ENCODE measurements around the gene B4GALT7.

B4GALT7 gene

DNA sequence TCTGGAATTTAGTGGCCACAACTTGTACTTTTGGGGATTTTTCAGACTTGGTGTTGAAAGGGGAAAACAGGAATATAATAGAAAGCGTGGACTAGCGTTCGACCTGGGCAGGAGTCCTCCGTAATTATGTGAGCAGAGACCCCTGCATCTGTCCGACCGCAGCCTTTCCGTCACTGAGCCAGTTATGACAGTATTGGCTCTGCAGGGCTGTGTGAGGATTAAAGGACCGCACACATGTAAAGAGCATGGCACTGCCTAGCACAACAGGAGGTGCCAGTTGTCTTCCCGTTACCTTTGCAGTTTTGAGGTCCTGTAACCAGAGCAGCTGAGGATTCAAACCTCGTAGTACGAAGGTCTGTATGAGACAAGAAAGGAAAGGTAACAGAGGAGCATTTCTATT lies 1.2 kb downstream of the B4GALT7 start:
- Histone ChIP-seq H3K4me3 (peak overlapping the region; percentile 74), H3K27ac (no peak overlapping the region)
- TF ChIP-seq, protein P1, sequence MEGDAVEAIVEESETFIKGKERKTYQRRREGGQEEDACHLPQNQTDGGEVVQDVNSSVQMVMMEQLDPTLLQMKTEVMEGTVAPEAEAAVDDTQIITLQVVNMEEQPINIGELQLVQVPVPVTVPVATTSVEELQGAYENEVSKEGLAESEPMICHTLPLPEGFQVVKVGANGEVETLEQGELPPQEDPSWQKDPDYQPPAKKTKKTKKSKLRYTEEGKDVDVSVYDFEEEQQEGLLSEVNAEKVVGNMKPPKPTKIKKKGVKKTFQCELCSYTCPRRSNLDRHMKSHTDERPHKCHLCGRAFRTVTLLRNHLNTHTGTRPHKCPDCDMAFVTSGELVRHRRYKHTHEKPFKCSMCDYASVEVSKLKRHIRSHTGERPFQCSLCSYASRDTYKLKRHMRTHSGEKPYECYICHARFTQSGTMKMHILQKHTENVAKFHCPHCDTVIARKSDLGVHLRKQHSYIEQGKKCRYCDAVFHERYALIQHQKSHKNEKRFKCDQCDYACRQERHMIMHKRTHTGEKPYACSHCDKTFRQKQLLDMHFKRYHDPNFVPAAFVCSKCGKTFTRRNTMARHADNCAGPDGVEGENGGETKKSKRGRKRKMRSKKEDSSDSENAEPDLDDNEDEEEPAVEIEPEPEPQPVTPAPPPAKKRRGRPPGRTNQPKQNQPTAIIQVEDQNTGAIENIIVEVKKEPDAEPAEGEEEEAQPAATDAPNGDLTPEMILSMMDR (IDR thresholded peaks at IDR 0.05), result no peak
- DNase-seq (ENCODE audit: low spot score), result peak; percentile 53

- peak; percentile 71 for DNase-seq (ENCODE audit: low spot score)
- Histone ChIP-seq H3K4me3 (no peak overlapping the region), H3K27ac (no peak overlapping the region)
- TF ChIP-seq, protein P1 (IDR thresholded peaks at IDR 0.05), result no peak
These were observed 1.9 kb downstream of the B4GALT7 start for GRCh38 chr5:177601577-177602457.

DNA sequence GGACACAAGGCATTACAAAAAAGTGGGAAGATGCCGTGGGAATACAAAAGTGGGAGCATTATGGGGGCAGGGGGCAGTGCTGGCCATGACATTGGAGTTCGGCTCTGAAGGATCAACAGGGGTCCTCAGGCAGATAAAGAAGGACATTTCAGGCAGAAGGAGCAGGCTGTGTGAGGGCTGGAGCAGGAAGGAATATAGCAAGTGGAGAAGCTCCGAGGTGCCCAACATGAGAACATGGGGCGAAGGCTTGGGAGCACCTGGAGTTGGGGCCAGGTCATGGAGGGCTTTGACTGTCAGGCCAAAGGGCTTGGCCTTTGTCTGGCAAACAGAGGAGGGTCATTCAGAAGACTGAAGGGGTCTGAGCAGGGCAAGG lies 2.5 kb downstream of the B4GALT7 start:
- Histone ChIP-seq H3K27ac (no peak overlapping the region), H3K4me3 (no peak overlapping the region)
- TF ChIP-seq, protein P1 (IDR thresholded peaks at IDR 0.05), result no peak
- DNase-seq (ENCODE audit: low spot score), result peak; percentile 24

DNA sequence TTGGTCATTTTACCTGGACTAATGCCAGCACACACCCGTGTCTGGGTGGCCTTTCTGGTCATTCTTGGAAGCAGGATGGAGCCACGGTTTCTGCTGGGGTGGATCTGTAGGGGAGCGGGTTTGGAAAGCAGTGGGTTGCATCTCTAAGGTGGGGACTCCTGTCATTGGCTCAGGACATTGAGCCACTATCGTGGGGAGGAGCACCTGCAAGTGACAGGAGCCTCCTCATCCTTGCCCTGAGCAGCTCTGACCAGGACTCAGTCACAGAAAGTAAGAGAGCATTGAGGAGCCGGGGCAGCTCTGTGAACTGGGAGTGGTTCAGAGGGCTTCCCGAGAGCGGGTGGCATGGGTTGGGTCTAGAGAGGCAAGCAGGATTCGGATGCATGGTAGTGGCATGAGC lies 3.7 kb downstream of the B4GALT7 start:
- no peak overlapping the region for H3K4me3 ChIP-seq
- DNase-seq (ENCODE audit: low spot score), result peak; percentile 41

GRCh38 chr5:177604116-177604521 lies 4.2 kb downstream of the B4GALT7 start:
- no peak for DNase-seq (ENCODE audit: low spot score)
- TF ChIP-seq, protein P1 (IDR thresholded peaks at IDR 0.05), result no peak
- H3K4me3 ChIP-seq, result no peak overlapping the region
- H3K27ac ChIP-seq, result no peak overlapping the region

More for the DNA sequence above, 3.7 kb downstream of the B4GALT7 start:
- TF ChIP-seq, protein P1 (IDR thresholded peaks at IDR 0.05), result no peak
- H3K27ac ChIP-seq, result no peak overlapping the region

- Histone ChIP-seq H3K4me3 (no peak overlapping the region), H3K27ac (no peak overlapping the region)
- TF ChIP-seq, protein P1 (IDR thresholded peaks at IDR 0.05), result no peak
These were observed 4.7 kb downstream of the B4GALT7 start for GRCh38 chr5:177604656-177605055.

GRCh38 chr5:177605078-177605477 lies 5.1 kb downstream of the B4GALT7 start:
- TF ChIP-seq, protein P1 (IDR thresholded peaks at IDR 0.05), result no peak
- Histone ChIP-seq H3K27ac (no peak overlapping the region), H3K4me3 (no peak overlapping the region)
- no peak for DNase-seq (ENCODE audit: low spot score)

More at GRCh38 chr5:177604656-177605055, 4.7 kb downstream of the B4GALT7 start:
- DNase-seq (ENCODE audit: low spot score), result no peak

All from coronary artery (tissue), 2 donors.